ENCODE data around the gene CDK6. TPM values are rescaled to one million over a fixed set of nuclear protein-coding genes. Genes with fewer than 3 reads are reported as not detected.

The CDK6 gene
- total RNA-seq, 1 experiment from 2014 or later: 41.4 TPM

DNA sequence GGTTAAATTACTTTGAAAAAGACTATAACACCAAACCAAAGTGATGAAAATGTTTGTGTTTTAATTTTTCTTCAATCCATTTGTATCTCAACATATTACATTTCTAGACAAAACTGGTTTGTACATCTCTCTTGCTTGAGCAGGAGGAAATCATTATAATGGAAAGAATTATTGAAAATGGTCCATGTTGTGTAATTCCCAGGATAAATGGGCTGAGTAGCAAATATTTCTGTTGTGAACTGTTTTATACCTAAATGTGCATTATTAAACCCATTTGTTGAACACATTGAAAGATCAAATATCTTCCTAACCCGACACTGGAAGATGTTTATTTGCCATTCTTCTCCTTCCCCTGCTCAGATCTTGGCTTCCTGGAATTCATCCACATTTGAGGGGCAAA, 14.1 kb upstream of the CDK6 start:
- intact Hi-C loops (cut with micrococcal nuclease): no loop called here
- no peaks in the 10 kb centered on the region for H3K9me2 ChIP-seq (ENCODE audit: insufficient read depth)
- CTCF ChIA-PET: no interaction called here
- no peaks in the 10 kb centered on the region for H3K9me3 ChIP-seq (ENCODE audit: control insufficient read depth in 1 of 2, insufficient read depth in 1 of 2, low read depth in 1 of 2, low read length in 2 of 2)
- no peaks in the 10 kb centered on the region for H3K27me3 ChIP-seq (ENCODE audit: insufficient read depth, low read length)
- H3K27ac ChIP-seq (ENCODE audit: low read depth, low read length): no peak overlapping the region
- H3K36me3 ChIP-seq (ENCODE audit: control insufficient read depth in 1 of 2, insufficient read depth in 2 of 2, low read length in 2 of 2): no peaks in the 10 kb centered on the region
- no peak overlapping the region for H3K4me2 ChIP-seq (ENCODE audit: low read length)
- DNase-seq (ENCODE audit: low read depth, low spot score) (no peak), ATAC-seq (no peak)
- H3K79me2 ChIP-seq (ENCODE audit: insufficient read depth, low read length): no peaks in the 10 kb centered on the region
- no TSS peak for BruUV-seq (replicated peaks)
- no peak overlapping the region for H3K4me3 ChIP-seq (replicated peaks in 1 of 2; ENCODE audit: low read depth in 1 of 2, low read length in 2 of 2)
- RAD21 ChIA-PET (ENCODE audit: low non-redundant PET in 1 of 2, low total read pairs in 2 of 2, uncharacterized antibody in 2 of 2, unreplicated experiment in 2 of 2): no interaction called here
- H3K9ac ChIP-seq (ENCODE audit: low read length): no peak overlapping the region
- TF ChIP-seq SIN3A (IDR thresholded peaks at IDR 0.05; ENCODE audit: low read depth): no peak
- POLR2A ChIA-PET: no interaction called here
- no peak overlapping the region for H2AFZ ChIP-seq (ENCODE audit: low read depth, low read length, poor library complexity, severe bottlenecking)
- no peaks in the 10 kb centered on the region for H3K4me1 ChIP-seq (ENCODE audit: control insufficient read depth in 1 of 2, insufficient read depth in 2 of 2, low read length in 2 of 2)
- H4K20me1 ChIP-seq (ENCODE audit: insufficient read depth): no peaks in the 10 kb centered on the region

DNA sequence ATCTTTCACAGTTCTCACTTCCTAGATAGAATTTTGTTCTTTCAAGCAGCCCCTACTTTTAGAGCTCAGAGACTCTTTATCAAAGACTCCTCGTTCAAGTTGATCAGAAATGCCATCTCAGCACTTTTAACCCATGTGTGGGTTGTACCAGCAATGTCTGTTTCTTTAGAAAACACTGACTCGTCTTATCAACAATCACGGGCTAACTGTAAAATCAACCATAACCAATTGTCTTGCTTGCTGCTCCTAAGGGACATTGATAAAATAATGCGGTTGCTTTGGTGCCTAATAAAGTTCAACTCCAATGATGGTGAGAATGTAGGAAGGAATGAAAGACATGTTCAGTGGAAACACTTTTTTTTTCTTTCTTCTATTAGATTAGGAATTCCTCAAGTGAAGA, 12.9 kb upstream of the CDK6 start:
- ATAC-seq (no peak), DNase-seq (ENCODE audit: low read depth, low spot score) (no peak)
- RAD21 ChIA-PET (ENCODE audit: low non-redundant PET in 1 of 2, low total read pairs in 2 of 2, uncharacterized antibody in 2 of 2, unreplicated experiment in 2 of 2): no interaction called here
- POLR2A ChIA-PET: no interaction called here
- CTCF ChIA-PET: no interaction called here
- no peak overlapping the region for H3K27ac ChIP-seq (ENCODE audit: low read depth, low read length)
- no peaks in the 10 kb centered on the region for H3K9me3 ChIP-seq (ENCODE audit: control insufficient read depth in 1 of 2, insufficient read depth in 1 of 2, low read depth in 1 of 2, low read length in 2 of 2)
- TF ChIP-seq, protein P1, sequence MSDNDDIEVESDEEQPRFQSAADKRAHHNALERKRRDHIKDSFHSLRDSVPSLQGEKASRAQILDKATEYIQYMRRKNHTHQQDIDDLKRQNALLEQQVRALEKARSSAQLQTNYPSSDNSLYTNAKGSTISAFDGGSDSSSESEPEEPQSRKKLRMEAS (IDR thresholded peaks at IDR 0.05): no peak
- TF ChIP-seq JUND (IDR thresholded peaks at IDR 0.05): no peak
- TF ChIP-seq SIN3A (IDR thresholded peaks at IDR 0.05; ENCODE audit: low read depth): no peak
- TF ChIP-seq ZNF274 (IDR thresholded peaks at IDR 0.05; ENCODE audit: low read depth, low read length): no peak
- TF ChIP-seq, protein P2, sequence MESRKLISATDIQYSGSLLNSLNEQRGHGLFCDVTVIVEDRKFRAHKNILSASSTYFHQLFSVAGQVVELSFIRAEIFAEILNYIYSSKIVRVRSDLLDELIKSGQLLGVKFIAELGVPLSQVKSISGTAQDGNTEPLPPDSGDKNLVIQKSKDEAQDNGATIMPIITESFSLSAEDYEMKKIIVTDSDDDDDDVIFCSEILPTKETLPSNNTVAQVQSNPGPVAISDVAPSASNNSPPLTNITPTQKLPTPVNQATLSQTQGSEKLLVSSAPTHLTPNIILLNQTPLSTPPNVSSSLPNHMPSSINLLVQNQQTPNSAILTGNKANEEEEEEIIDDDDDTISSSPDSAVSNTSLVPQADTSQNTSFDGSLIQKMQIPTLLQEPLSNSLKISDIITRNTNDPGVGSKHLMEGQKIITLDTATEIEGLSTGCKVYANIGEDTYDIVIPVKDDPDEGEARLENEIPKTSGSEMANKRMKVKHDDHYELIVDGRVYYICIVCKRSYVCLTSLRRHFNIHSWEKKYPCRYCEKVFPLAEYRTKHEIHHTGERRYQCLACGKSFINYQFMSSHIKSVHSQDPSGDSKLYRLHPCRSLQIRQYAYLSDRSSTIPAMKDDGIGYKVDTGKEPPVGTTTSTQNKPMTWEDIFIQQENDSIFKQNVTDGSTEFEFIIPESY (IDR thresholded peaks at IDR 0.05; ENCODE audit: extremely low read depth, insufficient replicate concordance, low read length): no peak
- no peak for TF ChIP-seq EZH2phosphoT487 (IDR thresholded peaks at IDR 0.05; ENCODE audit: borderline replicate concordance)
- TF ChIP-seq SRF (IDR thresholded peaks at IDR 0.05; ENCODE audit: low read depth): no peak
- no peak for TF ChIP-seq POLR2A (IDR thresholded peaks at IDR 0.05; ENCODE audit: borderline replicate concordance, extremely low read depth, insufficient read depth, insufficient read length)
- TF ChIP-seq CEBPB (IDR thresholded peaks at IDR 0.05; ENCODE audit: low read depth): no peak
- no peak for TF ChIP-seq EGR1 (IDR thresholded peaks at IDR 0.05; ENCODE audit: low read depth)
- TF ChIP-seq SP1 (IDR thresholded peaks at IDR 0.05; ENCODE audit: low read depth): no peak
- no peak for TF ChIP-seq EZH2 (IDR thresholded peaks at IDR 0.05)
- TF ChIP-seq ZFX (IDR thresholded peaks at IDR 0.05): no peak
- no peak for TF ChIP-seq YY1 (IDR thresholded peaks at IDR 0.05; ENCODE audit: extremely low read depth, insufficient replicate concordance, low read depth, low read length)
- TF ChIP-seq ELF1 (IDR thresholded peaks at IDR 0.05; ENCODE audit: borderline replicate concordance, low read depth): no peak
- no peak for TF ChIP-seq RAD21 (IDR thresholded peaks at IDR 0.05; ENCODE audit: low read depth)
- intact Hi-C loops (cut with micrococcal nuclease): no loop called here
- H3K79me2 ChIP-seq (ENCODE audit: insufficient read depth, low read length): no peaks in the 10 kb centered on the region
- H3K36me3 ChIP-seq (ENCODE audit: control insufficient read depth in 1 of 2, insufficient read depth in 2 of 2, low read length in 2 of 2): no peaks in the 10 kb centered on the region
- H4K20me1 ChIP-seq (ENCODE audit: insufficient read depth): no peaks in the 10 kb centered on the region
- H3K9me2 ChIP-seq (ENCODE audit: insufficient read depth): no peaks in the 10 kb centered on the region
- no peak overlapping the region for H3K9ac ChIP-seq (ENCODE audit: low read length)
- no peaks in the 10 kb centered on the region for H3K27me3 ChIP-seq (ENCODE audit: insufficient read depth, low read length)
- no TSS peak for BruUV-seq (replicated peaks)
- H3K4me1 ChIP-seq (ENCODE audit: control insufficient read depth in 1 of 2, insufficient read depth in 2 of 2, low read length in 2 of 2): no peaks in the 10 kb centered on the region
- H3K4me3 ChIP-seq (replicated peaks in 1 of 2; ENCODE audit: low read depth in 1 of 2, low read length in 2 of 2): no peak overlapping the region
- H2AFZ ChIP-seq (ENCODE audit: low read depth, low read length, poor library complexity, severe bottlenecking): no peak overlapping the region
- H3K4me2 ChIP-seq (ENCODE audit: low read length): no peak overlapping the region

All from HCT116 (cell line).